K562 (cell line): ENCODE results near the gene DHRS3. TPM values are rescaled to one million over a fixed set of nuclear protein-coding genes. Genes with fewer than 3 reads are reported as not detected.

Experiments used
- ARID1B ChIP-seq: fragments of 450-650 bp; IDR thresholded peaks from 2 replicates; pipeline ENCODE4 v1.6.1; 2016; ENCODE audit warnings: antibody characterized with exemption, mild to moderate bottlenecking, inconsistent platforms
- BRD9 ChIP-seq: fragments of 450-650 bp; IDR thresholded peaks from 2 replicates; pipeline ENCODE4 v1.6.1; 2018; ENCODE audit warnings: low read depth; ENCODE audit not compliant: partially characterized antibody
- CAMTA2 ChIP-seq: fragments of 250-450 bp; sonication (Bioruptor Pico); conservative IDR thresholded peaks from 2 replicates; pipeline ENCODE4 v1.5.1; 2022
- CTBP1 ChIP-seq: fragments of 450-650 bp; IDR thresholded peaks from 2 replicates; pipeline ENCODE4 v1.6.1; 2016; ENCODE audit warnings: borderline replicate concordance
- DMBX1 ChIP-seq: fragments of 250-450 bp; sonication (Bioruptor Pico); IDR thresholded peaks from 2 replicates; pipeline ENCODE4 v1.8.0; 2022; ENCODE audit warnings: inconsistent platforms, mild to moderate bottlenecking, moderate library complexity, borderline replicate concordance
- DNMT1 ChIP-seq: fragments of 450-650 bp; IDR thresholded peaks from 2 replicates; pipeline ENCODE4 v1.6.1; 2016; ENCODE audit warnings: antibody characterized with exemption, mild to moderate bottlenecking
- FUS ChIP-seq: fragments of 200-400 bp; formaldehyde crosslinking; optimal IDR thresholded peaks from 2 replicates; pipeline ENCODE3; 2017; ENCODE audit warnings: low read depth, low read length
- HDGF ChIP-seq: fragments of 450-650 bp; IDR thresholded peaks from 2 replicates; pipeline ENCODE4 v1.6.1; 2016
- NBN ChIP-seq: fragments of 450-650 bp; IDR thresholded peaks from 2 replicates; pipeline ENCODE4 v1.6.1; 2016; ENCODE audit warnings: low read depth, mild to moderate bottlenecking
- NFE2 ChIP-seq: IDR thresholded peaks from 2 replicates; pipeline ENCODE4 v1.6.1; 2014; ENCODE audit warnings: antibody characterized with exemption, low read depth
- NFIC ChIP-seq: fragments of 450-650 bp; IDR thresholded peaks from 2 replicates; pipeline ENCODE4 v1.6.1; 2017; ENCODE audit warnings: mild to moderate bottlenecking, inconsistent platforms
- RAD51 ChIP-seq: fragments of 450-650 bp; IDR thresholded peaks from 2 replicates; pipeline ENCODE4 v1.7.1; 2016; ENCODE audit warnings: low read depth, mild to moderate bottlenecking, borderline replicate concordance
- RB1 ChIP-seq: fragments of 450-650 bp; IDR thresholded peaks from 2 replicates; pipeline ENCODE4 v1.6.1; 2017; ENCODE audit warnings: low read depth, mild to moderate bottlenecking
- SMARCE1 ChIP-seq: fragments of 450-650 bp; IDR thresholded peaks from 2 replicates; pipeline ENCODE4 v1.7.1; 2016; ENCODE audit warnings: mild to moderate bottlenecking
- SMC3 ChIP-seq: conservative IDR thresholded peaks from 2 replicates; pipeline ENCODE4 v1.6.1; 2011; ENCODE audit warnings: low read depth, low read length, improper control_type of control experiment; ENCODE audit not compliant: insufficient read depth
- SPI1 ChIP-seq: IDR thresholded peaks from 2 replicates; pipeline ENCODE4 v1.6.1; 2011; ENCODE audit warnings: low read depth, low read length, control low read depth, borderline replicate concordance
- SRSF7 ChIP-seq: fragments of 200-400 bp; formaldehyde crosslinking; optimal IDR thresholded peaks from 2 replicates; pipeline ENCODE3; 2017; ENCODE audit warnings: mild to moderate bottlenecking, low read depth, low read length
- TCF3 ChIP-seq: sonication (generic); formaldehyde crosslinking; IDR thresholded peaks from 2 replicates; pipeline ENCODE4 v1.4.0; 2020; ENCODE audit warnings: mild to moderate bottlenecking, missing genetic modification reagents
- ZBTB1 ChIP-seq: sonication (generic); formaldehyde crosslinking; IDR thresholded peaks from 2 replicates; pipeline ENCODE4 v1.8.1; 2023; ENCODE audit warnings: missing genetic modification reagents, low read depth, mild to moderate bottlenecking, borderline replicate concordance
- ZNF174 ChIP-seq: fragments of 250-450 bp; sonication (Bioruptor Pico); IDR thresholded peaks from 2 replicates; pipeline ENCODE4 v1.4.0; 2020; ENCODE audit warnings: mild to moderate bottlenecking
- polyA plus RNA-seq, 8 experiments: library from polyadenylated mRNA; depleted of rRNA in 4 of 8; stranded (reverse) in 5 of 8; unstranded in 3 of 8; fragments of >200 nt; fragmentation: Nextera tagmentation in 2 of 8; fragmentation: Illumina TruSeq in 1 of 8; extraction: Ambion mirVana in 2 of 8; extraction: Trizol in 1 of 8; gene quantifications; 2 replicates each; pipeline versions ENCODE4 v1.2.1 to v1.2.3, GENCODE V29; 2011 to 2014; ENCODE audit warnings: inconsistent platforms in 1 of 8, missing spikeins in 1 of 8
- total RNA-seq, 7 experiments: library from RNA; depleted of rRNA in 6 of 7; stranded (reverse); fragments of >200 nt in 6 of 7; fragmentation: Illumina TruSeq in 2 of 7; extraction: Trizol in 2 of 7; gene quantifications; 2 replicates each; pipeline versions ENCODE4 v1.2.1 to v1.2.3, GENCODE V29; 2011 to 2021; ENCODE audit warnings: low replicate concordance in 1 of 7
- TF ChIP-seq, protein P1 (sequence below): fragments of 450-650 bp; IDR thresholded peaks from 2 replicates; pipeline ENCODE4 v1.6.1; 2016; ENCODE audit warnings: low read depth, mild to moderate bottlenecking, moderate library complexity
- TF ChIP-seq, protein P2 (sequence below): fragments of 450-650 bp; IDR thresholded peaks from 2 replicates; pipeline ENCODE4 v1.6.1; 2016; ENCODE audit warnings: missing biosample characterization, missing genetic modification characterization
- TF ChIP-seq, protein P3 (sequence below), 3 experiments: fragments of 200-800 bp in 1 of 3; sonication (Bioruptor generic) in 1 of 3; sonication (generic) in 1 of 3; formaldehyde crosslinking in 1 of 3; IDR thresholded peaks; 2 replicates each; pipeline versions ENCODE4 v1.6.1 to v1.8.0; 2016 to 2022; ENCODE audit warnings: mild to moderate bottlenecking in 2 of 3, missing compliant biosample characterization in 2 of 3, missing genetic modification characterization in 2 of 3, missing genetic modification reagents in 1 of 3

Gene DHRS3
- total and polyA plus RNA-seq, 9 of the 15 experiments (the other 6 are each of a cell fraction or from before 2014, with no cell fraction given), result 21.0 to 116 (median 58.7) TPM

DNA sequence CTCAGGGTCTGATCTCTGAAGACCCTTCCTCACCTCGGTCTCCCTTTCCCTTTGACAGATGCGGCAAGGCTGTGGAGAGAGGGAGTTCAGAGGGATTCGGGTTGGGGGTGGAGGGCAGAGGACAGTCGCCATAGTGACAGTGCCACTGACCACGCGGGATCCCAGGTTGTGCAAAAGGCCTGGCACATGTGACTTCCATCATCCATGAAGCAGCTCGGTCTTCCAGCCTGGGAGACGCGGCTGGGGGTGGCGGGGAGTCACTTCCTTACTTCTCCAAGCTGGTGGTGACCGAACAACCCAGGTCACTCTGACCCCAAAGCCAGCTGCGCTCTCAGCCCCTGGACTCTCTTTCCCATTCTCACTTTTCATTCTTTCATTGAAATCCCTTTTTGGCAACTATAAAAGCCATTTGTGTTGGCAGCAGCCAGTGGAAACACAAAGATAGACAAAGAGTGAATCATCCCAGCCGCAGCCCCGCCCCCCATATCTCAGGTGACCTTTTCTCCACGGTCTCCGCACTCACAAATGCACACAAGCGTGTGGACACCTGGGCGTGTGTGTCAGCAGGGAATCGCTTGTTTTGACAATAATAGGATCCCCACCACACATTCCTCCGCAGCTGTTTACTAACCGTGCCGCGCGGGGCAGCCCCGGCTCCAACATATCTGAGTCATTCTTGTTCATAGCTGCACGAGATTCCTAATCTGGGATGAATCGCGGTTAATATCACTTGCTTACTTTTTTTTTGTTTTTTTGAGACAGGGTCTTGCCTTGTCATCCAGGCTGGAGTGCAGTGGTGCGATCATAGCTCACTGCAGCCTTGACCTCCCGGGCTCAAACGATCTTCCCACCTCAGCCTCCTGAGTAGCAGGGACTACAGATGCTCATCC, 68.3 kb downstream of the DHRS3 start (continued):
- peak; percentile 58; the same call in 1 of the 2 replicates for TF ChIP-seq SPI1
- no peak for TF ChIP-seq FUS
- 0 out of 2 replicates have a peak, but pooled peaks have one; percentile 6 for TF ChIP-seq ZBTB1 (CRISPR knock-in tag)
- peak; percentile 91 for TF ChIP-seq NFE2
- TF ChIP-seq, protein P1, sequence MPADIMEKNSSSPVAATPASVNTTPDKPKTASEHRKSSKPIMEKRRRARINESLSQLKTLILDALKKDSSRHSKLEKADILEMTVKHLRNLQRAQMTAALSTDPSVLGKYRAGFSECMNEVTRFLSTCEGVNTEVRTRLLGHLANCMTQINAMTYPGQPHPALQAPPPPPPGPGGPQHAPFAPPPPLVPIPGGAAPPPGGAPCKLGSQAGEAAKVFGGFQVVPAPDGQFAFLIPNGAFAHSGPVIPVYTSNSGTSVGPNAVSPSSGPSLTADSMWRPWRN, result peak; percentile 75; the same call in 1 of the 2 replicates
- TF ChIP-seq CTBP1, result peak; percentile 83; the same call in 1 of the 2 replicates
- TF ChIP-seq BRD9, result peak; percentile 35
- TF ChIP-seq CAMTA2 (CRISPR knock-in tag), result no peak
- TF ChIP-seq, protein P2, sequence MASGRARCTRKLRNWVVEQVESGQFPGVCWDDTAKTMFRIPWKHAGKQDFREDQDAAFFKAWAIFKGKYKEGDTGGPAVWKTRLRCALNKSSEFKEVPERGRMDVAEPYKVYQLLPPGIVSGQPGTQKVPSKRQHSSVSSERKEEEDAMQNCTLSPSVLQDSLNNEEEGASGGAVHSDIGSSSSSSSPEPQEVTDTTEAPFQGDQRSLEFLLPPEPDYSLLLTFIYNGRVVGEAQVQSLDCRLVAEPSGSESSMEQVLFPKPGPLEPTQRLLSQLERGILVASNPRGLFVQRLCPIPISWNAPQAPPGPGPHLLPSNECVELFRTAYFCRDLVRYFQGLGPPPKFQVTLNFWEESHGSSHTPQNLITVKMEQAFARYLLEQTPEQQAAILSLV (tag), result 0 out of 2 replicates have a peak, but pooled peaks have one; percentile 35
- TF ChIP-seq SMARCE1, result peak; percentile 95
- 0 out of 2 replicates have a peak, but pooled peaks have one; percentile 4 for TF ChIP-seq RB1
- 0 out of 2 replicates have a peak, but pooled peaks have one; percentile 47 for TF ChIP-seq TCF3
- no peak for TF ChIP-seq ZNF174 (CRISPR knock-in tag)
- TF ChIP-seq DNMT1, result peak; percentile 29; the same call in 1 of the 2 replicates
- peak; percentile 35; the same call in 1 of the 2 replicates for TF ChIP-seq RAD51
- peak; percentile 85 for TF ChIP-seq ARID1B
- TF ChIP-seq, protein P3, sequence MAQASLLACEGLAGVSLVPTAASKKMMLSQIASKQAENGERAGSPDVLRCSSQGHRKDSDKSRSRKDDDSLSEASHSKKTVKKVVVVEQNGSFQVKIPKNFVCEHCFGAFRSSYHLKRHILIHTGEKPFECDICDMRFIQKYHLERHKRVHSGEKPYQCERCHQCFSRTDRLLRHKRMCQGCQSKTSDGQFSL (CRISPR knock-in tag; IDR thresholded peaks at IDR 0.05), result peak; percentile 24; the same call in 1 of the 2 replicates
- TF ChIP-seq, protein P3 (tag; IDR thresholded peaks at IDR 0.05), result no peak
- TF ChIP-seq HDGF, result peak; percentile 68; the same call in 1 of the 2 replicates
- TF ChIP-seq DMBX1, result no peak
- no peak for TF ChIP-seq SRSF7
- TF ChIP-seq NFIC, result no peak
- TF ChIP-seq NBN, result peak; percentile 70; the same call in 1 of the 2 replicates
- TF ChIP-seq SMC3, result 0 out of 2 replicates have a peak, but pooled peaks have one; percentile 13
